SU-DHL-6 (cell line): ENCODE measurements around the gene SLC35E2B.
"Not testable (repeated sequence)": the region's sequence is repeated elsewhere in the genome, so short reads cannot be mapped to it uniquely, and the experiment has no call there.

Experiments
- EZH2phosphoT487 ChIP-seq: fragments of 200-600 bp; sonication (generic), shearing (Covaris generic); conservative IDR thresholded peaks from 2 replicates; pipeline ENCODE4 v1.6.1; 2018; ENCODE audit warnings: mild to moderate bottlenecking, antibody characterized with exemption, low read length, moderate library complexity, mixed read lengths
- TF ChIP-seq, protein P1 (sequence below): fragments of 200-600 bp; sonication (generic); IDR thresholded peaks from one replicate; pipeline ENCODE4 v1.5.1; 2017; ENCODE audit warnings: antibody characterized with exemption, mild to moderate bottlenecking, low read length, moderate library complexity; ENCODE audit not compliant: insufficient read depth, poor library complexity, severe bottlenecking

DNA sequence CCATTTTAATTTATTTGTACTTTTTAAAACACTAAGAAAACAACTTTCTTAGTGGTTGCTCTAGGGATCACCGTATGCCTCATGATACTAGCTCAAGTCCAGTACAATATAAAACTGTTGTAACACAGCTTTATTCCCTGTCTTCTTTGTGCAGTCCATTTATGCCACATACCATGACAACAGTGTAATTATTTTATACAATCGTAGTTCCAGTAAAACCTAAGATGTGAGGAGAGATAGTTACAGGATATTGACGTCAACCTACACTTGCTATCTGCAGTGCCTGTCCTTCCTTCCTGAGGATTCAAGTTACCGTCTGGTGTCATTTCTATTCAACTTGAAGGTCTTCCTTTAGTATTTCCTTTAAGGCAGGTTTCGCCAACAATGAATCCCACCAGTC lies 46.3 kb downstream of the SLC35E2B start:
- TF ChIP-seq, protein P1, sequence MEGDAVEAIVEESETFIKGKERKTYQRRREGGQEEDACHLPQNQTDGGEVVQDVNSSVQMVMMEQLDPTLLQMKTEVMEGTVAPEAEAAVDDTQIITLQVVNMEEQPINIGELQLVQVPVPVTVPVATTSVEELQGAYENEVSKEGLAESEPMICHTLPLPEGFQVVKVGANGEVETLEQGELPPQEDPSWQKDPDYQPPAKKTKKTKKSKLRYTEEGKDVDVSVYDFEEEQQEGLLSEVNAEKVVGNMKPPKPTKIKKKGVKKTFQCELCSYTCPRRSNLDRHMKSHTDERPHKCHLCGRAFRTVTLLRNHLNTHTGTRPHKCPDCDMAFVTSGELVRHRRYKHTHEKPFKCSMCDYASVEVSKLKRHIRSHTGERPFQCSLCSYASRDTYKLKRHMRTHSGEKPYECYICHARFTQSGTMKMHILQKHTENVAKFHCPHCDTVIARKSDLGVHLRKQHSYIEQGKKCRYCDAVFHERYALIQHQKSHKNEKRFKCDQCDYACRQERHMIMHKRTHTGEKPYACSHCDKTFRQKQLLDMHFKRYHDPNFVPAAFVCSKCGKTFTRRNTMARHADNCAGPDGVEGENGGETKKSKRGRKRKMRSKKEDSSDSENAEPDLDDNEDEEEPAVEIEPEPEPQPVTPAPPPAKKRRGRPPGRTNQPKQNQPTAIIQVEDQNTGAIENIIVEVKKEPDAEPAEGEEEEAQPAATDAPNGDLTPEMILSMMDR = not testable (repeated sequence)
- not testable (repeated sequence) for TF ChIP-seq EZH2phosphoT487
